ENCODE results near the gene CD40LG.

DNA sequence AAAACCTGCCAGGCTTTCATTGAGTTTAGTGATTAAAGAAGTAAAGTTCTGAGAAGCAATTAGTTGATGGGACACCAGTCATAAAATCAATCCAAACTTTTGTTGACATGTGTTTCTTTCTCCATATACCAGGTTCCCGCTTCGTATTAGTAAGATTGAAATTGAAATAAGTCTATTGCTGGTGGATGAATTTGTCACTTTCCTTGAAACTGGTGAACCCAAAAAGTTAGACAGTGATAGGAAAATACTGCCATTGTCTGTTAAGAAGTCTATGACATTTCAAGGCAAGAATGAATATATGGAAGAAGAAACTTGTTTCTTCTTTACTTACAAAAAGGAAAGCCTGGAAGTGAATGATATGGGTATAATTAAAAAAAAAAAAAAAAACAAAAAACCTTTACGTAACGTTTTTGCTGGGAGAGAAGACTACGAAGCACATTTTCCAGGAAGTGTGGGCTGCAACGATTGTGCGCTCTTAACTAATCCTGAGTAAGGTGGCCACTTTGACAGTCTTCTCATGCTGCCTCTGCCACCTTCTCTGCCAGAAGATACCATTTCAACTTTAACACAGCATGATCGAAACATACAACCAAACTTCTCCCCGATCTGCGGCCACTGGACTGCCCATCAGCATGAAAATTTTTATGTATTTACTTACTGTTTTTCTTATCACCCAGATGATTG is at the start of gene CD40LG:
- TF ChIP-seq MYC (IDR thresholded peaks at IDR 0.05; ENCODE audit: low read depth, low read length), result no peak
- TF ChIP-seq POLR2A (IDR thresholded peaks at IDR 0.05; ENCODE audit: extremely low read depth, insufficient read length), result no peak
- TF ChIP-seq, protein P1, sequence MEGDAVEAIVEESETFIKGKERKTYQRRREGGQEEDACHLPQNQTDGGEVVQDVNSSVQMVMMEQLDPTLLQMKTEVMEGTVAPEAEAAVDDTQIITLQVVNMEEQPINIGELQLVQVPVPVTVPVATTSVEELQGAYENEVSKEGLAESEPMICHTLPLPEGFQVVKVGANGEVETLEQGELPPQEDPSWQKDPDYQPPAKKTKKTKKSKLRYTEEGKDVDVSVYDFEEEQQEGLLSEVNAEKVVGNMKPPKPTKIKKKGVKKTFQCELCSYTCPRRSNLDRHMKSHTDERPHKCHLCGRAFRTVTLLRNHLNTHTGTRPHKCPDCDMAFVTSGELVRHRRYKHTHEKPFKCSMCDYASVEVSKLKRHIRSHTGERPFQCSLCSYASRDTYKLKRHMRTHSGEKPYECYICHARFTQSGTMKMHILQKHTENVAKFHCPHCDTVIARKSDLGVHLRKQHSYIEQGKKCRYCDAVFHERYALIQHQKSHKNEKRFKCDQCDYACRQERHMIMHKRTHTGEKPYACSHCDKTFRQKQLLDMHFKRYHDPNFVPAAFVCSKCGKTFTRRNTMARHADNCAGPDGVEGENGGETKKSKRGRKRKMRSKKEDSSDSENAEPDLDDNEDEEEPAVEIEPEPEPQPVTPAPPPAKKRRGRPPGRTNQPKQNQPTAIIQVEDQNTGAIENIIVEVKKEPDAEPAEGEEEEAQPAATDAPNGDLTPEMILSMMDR (IDR thresholded peaks at IDR 0.05; ENCODE audit: low read depth, low read length), result no peak
- TF ChIP-seq, protein P2, sequence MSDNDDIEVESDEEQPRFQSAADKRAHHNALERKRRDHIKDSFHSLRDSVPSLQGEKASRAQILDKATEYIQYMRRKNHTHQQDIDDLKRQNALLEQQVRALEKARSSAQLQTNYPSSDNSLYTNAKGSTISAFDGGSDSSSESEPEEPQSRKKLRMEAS (IDR thresholded peaks at IDR 0.05; ENCODE audit: low read depth, low read length), result no peak
